Epidermal melanocyte (primary cell): ENCODE results near the gene EHBP1L1.

Source experiments
- DNase-seq: peaks from one replicate; pipeline ENCODE4 v3.0.0; 2011; ENCODE audit warnings: low spot score; ENCODE audit not compliant: insufficient read length

The EHBP1L1 gene

DNA sequence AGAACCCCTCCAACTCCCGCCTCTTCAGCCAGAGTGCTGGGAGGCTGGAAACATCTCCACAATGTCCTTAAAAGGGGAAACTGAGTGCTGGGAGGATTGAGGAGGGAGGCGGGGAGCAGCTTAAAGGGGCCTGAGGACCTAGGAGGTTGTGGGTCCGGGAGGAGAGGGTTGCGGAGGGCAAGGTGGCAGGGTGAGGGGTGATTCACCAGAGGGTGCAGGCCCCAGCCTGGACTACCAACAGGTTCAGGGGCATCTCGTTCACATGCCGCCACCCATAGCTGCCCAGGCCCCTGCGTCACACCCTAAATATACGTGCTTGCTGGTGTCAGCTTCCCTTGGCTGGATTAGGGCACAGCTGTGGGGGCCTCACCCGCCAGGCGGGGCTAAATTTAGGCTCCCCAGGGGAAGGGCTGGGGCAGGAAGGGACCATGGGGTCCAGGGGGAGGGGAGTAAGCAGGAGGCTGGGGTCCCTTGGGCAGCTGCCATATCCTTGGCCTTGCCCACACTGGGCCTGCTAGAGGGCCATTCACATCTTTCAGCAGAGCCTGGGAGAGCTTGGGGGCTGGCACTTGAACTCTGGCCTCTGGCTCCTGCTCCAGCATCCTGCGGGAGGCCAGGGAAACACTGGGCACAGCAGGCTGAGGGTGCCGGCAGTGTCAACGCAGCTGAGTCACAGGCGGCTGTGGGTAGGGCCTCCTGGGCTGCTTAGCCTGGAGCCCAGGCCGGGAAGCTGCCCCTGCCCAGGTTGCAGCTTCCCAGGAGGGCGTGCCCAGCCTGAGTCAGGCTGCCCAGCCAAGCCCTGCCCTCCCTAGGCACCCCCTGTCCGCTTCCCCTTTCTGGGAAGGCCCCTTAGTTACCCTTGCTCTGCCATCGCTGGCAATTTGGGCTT lies 1.3 kb downstream of the EHBP1L1 start:
- DNase-seq: peak; percentile 70

DNA sequence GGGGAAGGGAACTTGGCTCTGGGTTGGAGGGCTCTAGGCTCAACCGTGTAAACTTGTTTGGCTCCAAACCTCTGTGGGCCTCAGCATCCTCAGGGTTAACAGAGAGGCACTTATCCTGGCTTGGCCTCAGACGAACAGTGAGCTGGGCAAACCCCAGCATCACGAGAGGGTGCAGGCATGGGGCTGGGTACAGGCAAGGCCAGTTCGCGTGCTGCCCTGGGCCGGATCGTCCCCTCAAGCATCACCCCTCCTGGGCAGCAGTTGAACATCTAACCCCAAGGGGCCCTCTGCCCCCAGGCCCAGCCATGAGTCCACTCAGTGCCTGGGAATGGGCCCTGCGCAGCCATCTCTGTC lies 1.9 kb downstream of the EHBP1L1 start:
- no peak for DNase-seq

DNA sequence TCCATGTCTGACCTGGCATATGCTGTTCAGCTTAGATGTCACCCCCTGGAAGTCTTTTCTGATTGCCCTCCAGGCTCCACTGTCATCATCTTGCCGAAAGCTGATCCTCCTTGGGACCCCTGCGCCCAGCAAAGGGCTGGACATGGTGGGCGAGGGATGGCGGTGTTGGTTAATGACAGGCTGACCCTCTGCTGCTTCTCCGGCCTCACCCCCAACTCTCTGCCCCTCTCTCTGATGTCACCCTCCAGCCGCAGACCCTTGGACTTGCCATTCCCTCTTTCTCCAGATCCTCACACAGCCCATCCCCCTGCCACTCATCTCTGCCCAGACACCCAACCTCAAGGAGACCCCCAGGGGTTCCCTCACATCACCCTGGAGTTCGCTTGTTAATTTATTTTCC lies 2.3 kb downstream of the EHBP1L1 start:
- no peak for DNase-seq

DNA sequence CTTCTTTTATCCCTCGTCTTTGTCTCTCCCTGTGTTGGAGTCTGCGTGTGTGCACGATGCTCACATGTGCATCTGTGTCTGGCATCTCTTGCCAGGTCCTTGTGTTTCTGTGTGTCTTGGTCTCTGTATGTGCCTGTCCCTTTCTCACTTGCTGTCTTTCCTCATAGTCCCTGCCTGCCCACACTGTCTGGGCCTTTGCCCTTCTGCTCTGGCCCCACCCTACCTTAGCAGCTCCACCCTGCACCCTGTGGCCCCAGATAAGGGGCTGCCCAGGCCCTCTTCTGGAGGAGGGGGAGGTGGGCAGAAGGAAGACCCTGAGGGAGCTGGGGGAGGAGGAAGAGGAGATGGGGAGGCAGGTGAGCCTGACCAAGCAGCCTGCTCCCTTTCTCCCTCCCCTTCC lies 2.8 kb downstream of the EHBP1L1 start:
- no peak for DNase-seq

DNA sequence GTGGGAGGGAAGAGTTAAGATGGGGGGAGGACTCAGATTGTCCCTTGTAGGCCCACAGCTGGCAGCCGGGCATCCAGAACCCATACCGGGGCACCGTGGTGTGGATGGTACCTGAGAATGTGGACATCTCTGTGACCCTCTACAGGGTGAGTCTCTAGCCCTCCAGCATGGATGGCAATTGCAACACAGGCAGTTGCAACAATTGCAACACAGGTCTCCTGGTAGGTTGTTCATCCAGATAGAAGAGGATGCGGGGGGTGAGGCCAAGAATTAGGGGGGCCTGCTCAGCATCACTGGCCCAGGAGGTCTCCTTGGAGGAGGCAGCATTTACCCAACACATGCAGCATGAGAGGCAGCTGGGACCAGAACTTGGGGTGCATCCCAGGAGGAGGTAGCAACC lies 3.4 kb downstream of the EHBP1L1 start:
- no peak for DNase-seq

DNA sequence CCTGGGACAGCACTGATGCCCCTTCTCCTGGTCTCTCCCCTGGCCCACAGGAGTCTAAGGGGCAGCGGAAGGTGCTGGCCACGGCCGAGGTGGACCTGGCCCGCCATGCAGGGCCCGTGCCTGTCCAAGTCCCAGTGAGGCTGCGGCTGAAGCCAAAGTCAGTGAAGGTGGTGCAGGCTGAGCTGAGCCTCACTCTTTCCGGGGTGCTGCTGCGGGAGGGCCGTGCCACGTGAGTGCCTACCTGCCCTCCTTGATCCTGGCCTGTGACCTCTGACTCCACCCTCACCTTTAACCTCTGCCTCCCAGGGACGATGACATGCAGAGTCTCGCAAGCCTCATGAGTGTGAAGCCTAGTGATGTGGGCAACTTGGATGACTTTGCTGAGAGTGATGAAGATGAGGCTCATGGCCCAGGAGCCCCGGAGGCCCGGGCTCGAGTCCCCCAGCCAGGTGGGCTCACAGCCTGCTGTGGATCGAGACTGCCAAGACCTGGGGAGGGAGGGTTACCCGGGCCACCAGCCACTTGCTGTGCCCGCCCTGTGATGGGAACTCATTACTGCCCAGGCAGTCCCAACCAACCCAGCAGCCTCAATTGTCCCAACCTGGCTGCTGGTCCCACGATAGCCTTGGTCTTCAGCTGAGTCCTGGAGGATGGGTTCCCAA lies 4.3 kb downstream of the EHBP1L1 start:
- DNase-seq: no peak

DNA sequence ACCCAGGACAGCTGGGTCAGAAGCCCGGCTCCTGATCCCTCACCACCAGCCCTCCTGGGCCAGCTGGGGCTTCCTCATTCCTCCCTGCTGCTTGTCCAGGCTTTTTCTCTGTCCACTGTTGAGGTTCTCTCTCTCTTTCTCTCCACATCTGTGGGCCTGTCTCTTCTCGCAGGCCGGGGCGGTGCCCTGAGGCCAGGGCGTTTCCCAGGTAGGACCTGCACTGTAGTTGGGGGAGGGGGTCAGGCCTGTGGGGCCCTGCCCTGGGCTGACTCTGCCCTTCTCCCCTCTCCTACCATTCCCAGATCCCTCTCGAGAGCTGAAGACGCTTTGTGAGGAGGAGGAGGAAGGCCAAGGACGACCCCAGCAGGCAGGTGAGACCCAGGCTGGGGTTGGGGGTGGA lies 4.9 kb downstream of the EHBP1L1 start:
- no peak for DNase-seq

DNA sequence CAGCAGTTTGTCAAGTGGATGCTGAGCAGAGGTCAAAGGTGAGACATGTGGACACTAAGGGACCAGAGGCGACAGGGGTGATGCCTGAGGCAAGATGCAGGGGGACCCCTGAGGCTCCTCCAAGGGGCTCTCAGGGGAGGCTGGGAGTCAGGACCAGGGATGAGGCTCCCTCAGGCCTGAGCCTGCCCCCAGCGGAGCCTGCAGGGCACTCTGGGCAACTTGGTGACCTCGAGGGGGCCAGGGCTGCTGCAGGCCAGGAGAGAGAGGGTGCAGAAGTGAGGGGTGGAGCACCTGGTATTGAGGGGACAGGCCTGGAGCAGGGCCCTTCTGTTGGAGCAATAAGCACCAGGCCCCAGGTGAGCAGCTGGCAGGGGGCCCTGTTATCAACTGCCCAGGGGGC lies 6.1 kb downstream of the EHBP1L1 start:
- DNase-seq: no peak

DNA sequence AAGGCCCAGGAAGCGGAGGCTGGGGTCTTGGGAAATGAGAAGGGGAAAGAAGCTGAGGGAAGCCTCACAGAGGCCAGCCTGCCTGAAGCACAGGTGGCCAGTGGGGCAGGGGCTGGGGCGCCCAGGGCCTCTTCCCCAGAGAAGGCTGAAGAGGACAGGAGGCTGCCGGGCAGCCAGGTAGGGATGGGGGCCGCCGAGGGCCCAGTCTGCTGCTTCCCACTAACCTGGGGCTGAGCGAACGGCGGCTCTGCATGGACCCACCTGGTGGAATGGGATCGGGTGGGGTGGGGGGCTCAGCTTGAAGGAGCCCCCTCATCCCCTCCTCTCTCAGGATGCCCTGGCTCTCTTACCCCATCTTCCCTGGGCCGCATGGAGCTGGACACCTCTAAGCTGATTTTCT lies 7.7 kb downstream of the EHBP1L1 start:
- DNase-seq: no peak

DNA sequence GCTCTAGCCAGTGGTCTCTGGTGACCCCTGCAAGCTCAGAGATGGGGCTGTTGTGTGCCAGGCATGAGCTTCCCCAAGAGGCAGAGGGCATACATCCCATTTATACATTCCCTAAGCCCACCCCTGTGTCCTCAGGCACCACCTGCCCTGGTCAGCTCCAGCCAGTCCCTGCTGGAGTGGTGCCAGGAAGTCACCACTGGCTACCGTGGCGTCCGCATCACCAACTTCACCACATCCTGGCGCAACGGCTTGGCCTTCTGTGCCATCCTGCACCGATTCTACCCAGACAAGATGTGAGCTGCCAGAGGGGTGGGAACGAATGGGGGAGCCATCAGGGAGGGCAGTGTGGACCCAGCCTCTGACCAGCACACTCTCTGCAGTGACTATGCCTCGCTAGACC lies 8.3 kb downstream of the EHBP1L1 start:
- no peak for DNase-seq

DNA sequence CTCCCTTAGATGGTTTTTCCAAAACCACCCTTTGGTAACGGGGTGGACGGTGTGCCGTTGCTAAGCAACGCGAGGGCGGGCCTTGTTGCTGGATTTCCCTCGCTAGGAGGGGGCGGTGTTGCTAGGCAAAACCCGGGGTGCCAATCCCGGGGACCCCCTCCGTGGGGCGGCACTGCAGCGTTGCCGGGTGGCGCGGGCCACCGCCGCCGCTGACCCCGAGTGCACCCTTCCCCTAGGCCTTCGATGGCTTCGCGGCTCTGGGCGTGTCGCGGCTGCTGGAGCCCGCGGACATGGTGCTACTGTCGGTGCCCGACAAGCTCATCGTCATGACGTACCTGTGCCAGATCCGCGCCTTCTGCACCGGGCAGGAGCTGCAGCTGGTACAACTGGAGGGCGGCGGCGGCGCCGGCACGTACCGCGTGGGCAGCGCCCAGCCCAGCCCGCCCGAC lies 8.9 kb downstream of the EHBP1L1 start:
- no peak for DNase-seq

DNA sequence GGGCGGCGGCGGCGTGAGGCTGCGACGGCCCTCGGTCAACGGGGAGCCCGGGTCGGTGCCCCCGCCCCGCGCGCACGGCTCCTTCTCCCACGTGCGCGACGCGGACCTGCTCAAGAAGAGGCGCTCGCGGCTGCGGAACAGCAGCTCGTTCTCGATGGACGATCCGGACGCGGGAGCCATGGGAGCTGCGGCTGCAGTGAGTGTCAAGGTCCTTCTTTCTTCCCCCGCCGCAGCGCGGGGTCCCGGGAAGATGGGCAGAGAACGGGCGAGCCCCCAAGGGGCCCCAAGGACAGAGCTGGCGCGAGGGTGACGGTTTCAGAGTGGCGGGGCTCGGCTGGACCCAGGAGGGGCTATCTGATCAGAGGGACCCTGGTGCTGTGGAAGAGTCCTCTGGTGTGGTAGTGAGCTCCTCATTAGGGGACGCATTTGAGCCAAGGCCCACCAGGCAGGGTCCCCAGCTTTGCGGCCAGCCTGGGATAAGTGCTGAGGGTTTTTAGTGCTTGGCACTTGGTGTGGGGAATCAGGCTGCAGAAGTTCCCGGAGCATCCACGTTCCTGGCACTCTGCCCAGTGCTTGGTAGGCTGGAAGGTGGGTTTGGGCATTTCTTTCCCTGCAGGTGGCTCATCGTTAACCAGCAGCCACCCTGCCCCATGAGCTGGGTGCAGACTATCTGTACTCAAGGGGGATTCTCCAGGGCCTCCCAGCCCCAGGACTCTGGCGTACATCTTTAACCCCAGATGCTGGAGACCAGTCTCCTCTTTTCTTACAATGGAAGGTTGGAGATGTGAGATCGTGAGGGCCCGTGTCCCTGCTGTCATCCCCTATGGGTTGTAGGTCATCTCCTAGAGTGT lies 9.8 kb downstream of the EHBP1L1 start:
- DNase-seq: no peak

DNA sequence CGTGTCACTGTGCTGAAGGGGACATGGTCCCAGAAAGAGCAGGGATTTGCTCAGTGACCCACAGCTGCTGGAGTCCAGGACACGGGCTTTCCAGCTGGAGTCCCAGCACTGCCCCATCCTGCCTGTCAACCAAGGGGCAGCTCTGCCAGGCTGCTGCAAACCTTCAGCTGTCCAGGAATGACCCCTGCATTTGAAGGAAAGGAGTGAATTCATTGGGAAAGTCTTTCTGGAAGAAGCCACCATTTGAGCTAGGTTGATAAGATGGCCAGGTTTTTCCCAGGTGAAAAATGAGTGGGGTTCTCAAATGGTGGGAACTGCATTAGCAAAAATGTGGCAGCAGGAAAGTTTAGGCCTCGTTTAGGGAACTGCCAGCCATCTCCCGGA lies 10.4 kb downstream of the EHBP1L1 start:
- no peak for DNase-seq

DNA sequence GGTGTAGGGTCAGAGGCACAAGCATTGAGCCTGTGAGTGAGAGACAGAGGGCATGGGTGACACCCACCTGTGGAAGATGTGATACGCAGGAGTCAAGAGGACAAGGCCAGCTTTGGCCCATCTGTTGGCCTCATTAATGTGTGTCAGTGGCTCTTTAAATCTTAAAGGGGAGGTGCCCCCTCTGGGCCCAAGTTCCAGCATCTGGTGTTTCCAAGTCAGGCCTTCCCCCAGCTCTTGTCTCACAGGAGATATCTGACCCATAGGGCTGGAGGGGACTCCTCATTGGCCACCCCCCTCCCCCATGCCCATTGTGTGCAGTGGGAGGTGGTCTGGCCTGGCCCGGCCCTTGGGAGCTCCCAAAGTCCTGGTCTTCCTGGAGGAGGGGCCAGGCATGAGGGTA lies 10.8 kb downstream of the EHBP1L1 start:
- DNase-seq: peak; percentile 100

DNA sequence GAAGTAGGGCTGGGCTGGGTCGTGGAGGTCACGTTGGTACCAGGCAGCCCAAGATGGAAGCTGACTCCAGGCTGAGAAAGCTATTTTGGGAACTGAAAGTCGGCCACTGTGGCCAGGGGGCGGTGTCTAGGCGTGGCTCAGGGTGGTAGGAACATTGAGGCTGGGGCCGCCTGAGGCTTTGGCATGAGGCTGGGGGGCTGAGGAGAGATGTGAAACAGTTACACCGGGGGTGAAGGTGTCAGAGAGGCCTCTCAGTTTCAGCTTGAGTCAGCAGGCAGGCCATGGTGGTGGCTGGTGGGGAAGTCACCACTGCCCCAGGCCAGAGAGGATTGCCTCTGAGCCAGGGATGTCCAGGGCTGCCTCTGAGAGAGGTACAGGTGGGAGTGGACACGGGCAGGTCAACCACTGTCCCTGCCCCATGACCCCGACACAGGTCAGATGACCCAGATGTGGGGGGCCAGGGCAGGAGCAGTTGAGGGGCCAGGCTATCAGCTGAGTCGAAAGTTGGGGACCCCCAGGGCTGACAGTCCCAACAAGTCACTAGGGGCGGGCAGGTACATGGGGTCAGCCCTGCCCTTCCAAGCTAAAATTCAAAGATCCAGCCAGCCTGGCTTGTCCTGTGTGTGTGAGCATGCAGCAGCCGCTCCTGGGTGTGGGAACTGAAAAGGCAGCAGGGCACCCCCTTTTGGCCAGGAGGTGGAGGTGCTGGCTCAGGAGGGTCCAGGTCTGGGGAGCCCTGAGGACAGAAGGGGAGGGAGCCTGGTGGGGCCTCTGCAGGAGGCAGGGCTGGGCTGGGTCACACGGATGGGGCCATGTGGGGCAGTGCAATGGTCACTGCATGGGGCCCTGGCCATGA lies 12.6 kb downstream of the EHBP1L1 start:
- DNase-seq: no peak

DNA sequence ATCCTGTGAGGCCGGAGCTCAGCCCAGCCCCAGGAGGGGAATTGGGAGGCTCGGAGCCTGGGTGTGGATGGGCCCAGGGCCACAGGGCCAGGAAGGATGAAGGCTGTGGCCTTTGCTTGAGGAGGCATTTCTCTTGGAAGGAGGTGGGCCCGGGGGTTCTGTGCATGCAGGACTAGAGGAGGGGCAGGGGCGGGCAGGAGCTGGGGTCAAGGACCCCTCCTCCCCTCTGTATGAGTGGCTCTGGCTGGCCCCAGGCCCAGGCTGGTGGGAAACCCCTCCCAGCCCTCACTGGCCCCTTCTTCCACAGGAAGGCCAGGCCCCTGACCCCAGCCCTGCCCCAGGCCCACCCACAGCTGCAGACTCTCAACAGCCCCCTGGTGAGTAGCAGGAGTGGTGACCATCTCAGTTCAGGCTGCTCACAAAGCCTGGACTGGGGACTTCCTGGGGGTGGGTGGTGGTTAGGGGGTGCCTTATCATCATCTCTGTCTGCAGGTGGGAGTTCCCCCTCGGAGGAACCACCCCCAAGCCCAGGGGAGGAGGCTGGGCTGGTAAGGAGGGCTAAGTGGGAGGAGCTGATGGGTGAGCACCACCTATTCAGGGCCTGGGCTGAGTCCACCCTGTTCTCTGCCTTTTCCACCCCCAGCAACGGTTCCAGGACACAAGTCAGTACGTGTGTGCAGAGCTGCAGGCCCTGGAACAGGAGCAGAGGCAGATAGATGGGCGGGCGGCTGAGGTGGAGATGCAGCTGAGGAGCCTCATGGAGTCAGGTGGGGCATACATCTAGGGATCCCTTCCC lies 13.8 kb downstream of the EHBP1L1 start:
- DNase-seq: no peak

DNA sequence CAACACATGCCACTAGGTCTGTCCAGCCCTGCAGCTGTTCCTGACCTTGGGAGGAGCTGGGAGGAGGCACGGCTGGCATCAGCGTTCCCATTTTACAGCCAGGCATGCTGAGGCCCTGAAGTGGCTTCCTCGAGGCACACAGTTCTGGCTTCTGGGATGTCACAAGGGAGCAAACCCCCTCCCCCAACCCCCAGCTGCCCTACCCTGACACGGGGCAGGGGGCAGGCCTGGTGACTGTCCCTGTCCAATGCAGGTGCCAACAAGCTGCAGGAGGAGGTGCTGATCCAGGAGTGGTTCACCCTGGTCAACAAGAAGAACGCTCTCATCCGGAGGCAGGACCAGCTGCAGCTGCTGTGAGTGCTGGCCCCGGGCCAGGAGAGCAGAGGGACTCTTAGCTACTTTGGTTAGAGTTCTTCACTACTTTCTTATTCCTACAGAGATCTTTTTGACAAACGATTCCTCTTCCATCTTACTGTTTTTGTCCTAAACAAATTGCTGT lies 14.4 kb downstream of the EHBP1L1 start:
- no peak for DNase-seq

DNA sequence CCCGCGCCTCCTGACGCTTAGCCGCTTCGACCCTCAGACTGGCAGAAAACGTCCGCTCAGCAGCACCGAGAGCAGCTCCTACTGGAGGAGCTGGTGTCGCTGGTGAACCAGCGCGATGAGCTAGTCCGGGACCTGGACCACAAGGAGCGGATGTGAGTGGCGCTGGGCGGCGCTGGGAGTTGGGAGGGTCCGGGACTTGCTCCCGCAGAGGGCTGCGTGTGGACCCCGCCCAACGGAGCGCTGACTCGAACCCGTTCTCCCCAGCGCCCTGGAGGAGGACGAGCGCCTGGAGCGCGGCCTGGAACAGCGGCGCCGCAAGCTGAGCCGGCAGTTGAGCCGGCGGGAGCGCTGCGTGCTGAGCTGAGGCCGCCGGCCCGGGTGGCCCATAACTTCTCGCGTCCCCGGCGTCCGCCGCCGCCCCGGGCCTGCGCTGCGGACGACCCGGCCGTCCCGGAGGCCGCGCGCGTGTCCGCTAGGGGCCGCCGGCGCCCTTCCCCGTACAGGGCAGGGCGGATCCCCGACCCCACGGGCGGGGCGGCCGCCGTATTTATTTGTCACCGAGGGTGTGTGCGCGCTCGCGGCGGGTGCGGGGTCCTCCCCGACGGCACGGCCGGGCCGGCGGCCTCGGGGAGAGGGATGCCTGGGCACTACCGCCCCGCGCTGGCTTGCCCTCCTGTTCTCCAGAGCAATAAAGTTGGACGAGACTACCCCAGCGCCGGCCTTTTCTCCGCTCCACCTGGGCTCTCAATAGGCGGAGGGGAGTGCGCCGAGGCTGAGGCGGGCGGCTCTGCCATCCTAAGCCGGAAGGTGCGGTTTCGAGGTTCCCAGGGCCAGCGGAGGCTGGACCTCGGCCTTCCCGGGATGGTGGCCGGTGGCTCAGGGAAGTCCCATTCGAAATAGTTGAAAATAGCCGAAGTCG lies 16.3 kb downstream of the EHBP1L1 start:
- DNase-seq: no peak
